ENCODE results near the gene PLEKHD1.

Gene PLEKHD1

DNA sequence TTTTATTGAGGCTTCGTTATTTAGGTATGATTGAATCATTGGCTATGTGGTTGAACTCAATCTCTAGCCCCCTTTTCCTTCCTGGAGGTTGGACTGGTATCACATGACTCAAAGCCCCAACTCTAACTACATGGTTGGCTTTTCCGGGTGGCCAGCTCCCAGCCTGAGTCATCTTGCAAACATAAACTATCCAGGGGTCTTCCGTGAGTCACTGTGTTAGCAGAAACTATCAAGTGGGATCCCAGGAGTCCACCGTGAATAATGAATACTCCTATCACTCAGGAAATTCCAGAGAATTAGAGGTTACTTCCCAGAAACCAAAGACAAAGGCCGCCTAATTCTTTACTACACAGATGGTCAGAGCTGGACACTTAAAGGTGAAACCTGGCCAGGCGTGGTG lies 19.7 kb upstream of the PLEKHD1 start:
- Histone ChIP-seq H3K4me3 (ENCODE audit: low read depth in 1 of 2, low read length in 1 of 2) (no peak overlapping the region), H3K27me3 (no peaks in the 10 kb centered on the region), H3K4me1 (ENCODE audit: control insufficient read depth in 1 of 2, insufficient read depth in 1 of 2, low read depth in 1 of 2, low read length in 1 of 2) (peaks cover 15 to 21% of the 10 kb centered on the region in 2 experiments), H3K27ac (no peak overlapping the region), H3K36me3 (peaks cover 22% of the 10 kb centered on the region), H3K9me3 (no peaks in the 10 kb centered on the region)
- TF ChIP-seq CTCF (IDR thresholded peaks at IDR 0.05) = no peak

DNA sequence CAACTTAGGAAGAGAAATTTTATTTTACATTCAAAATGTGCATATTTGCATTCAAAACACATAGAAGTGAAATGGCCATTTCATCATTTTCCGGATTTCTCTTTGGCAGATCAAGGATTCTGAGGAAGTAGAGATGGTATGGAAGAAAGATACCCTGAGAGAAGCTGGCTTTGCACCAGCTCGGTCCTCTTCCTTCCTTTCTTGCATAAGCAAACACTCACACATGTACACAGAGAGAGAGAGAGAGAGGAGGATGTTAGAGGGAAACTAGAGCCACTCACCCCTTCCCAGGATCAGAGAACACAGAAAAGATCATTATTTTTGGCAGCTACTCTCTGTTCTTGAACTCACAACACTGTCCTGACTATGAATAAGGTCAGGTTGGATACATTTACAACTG lies 15.6 kb upstream of the PLEKHD1 start:
- peaks cover 10% of the 10 kb centered on the region for H3K27me3 ChIP-seq
- TF ChIP-seq CTCF (IDR thresholded peaks at IDR 0.05) = no peak
- H3K36me3 ChIP-seq = no peaks in the 10 kb centered on the region
- no peaks in the 10 kb centered on the region for H3K9me3 ChIP-seq
- no peak overlapping the region for H3K4me3 ChIP-seq (ENCODE audit: low read depth in 1 of 2, low read length in 1 of 2)
- H3K27ac ChIP-seq = peak overlapping the region; percentile 55
- peaks cover 15 to 21% of the 10 kb centered on the region in 2 experiments for H3K4me1 ChIP-seq (ENCODE audit: control insufficient read depth in 1 of 2, insufficient read depth in 1 of 2, low read depth in 1 of 2, low read length in 1 of 2)

DNA sequence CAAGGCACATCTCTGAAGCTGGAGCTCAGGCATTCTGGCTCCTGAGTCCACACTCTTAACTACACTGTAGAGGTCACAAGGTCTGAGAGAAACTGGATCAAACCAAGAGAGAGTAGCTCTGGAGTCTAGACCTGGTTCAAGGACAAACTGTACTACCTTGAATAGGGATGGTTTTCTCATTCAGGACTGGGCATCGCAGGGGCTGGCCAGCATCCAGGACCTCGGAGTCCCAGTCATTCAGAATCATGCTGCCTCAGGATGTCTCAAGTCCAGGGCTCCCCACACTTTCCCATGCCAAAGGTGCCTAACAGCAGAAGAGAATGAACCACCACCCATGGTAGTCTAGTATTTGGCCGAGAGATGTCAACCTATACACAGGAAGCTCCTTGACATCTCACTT lies 13.1 kb upstream of the PLEKHD1 start:
- Histone ChIP-seq H3K27ac (no peak overlapping the region), H3K4me1 (ENCODE audit: control insufficient read depth in 1 of 2, insufficient read depth in 1 of 2, low read depth in 1 of 2, low read length in 1 of 2) (peaks cover 15 to 21% of the 10 kb centered on the region in 2 experiments), H3K9me3 (no peaks in the 10 kb centered on the region), H3K36me3 (no peaks in the 10 kb centered on the region), H3K4me3 (ENCODE audit: low read depth in 1 of 2, low read length in 1 of 2) (no peak overlapping the region), H3K27me3 (peaks cover 20% of the 10 kb centered on the region)
- no peak for TF ChIP-seq CTCF (IDR thresholded peaks at IDR 0.05)

DNA sequence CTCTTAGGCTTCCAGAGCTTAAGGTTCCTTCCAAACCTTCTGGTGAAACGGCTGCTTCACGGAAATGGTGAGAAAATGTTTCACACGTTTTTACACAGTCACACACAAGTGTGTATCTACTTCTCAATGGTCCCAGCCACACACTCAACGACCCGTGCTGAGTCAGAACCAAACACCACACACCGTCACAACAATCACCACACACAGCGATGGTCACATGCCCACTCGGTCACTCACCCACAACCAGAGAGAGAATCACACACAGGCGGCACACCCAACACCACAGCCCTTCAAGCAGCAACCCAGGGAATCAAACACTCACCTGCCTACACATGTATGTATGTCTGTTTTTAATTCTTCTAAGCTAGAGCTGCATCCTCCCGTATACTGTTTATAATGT lies 12.6 kb upstream of the PLEKHD1 start:
- H3K27me3 ChIP-seq = peaks cover 20% of the 10 kb centered on the region
- H3K36me3 ChIP-seq = no peaks in the 10 kb centered on the region
- H3K9me3 ChIP-seq = no peaks in the 10 kb centered on the region
- H3K27ac ChIP-seq = no peak overlapping the region
- H3K4me1 ChIP-seq (ENCODE audit: control insufficient read depth in 1 of 2, insufficient read depth in 1 of 2, low read depth in 1 of 2, low read length in 1 of 2) = peaks cover 15 to 21% of the 10 kb centered on the region in 2 experiments
- no peak for TF ChIP-seq CTCF (IDR thresholded peaks at IDR 0.05)
- no peak overlapping the region for H3K4me3 ChIP-seq (ENCODE audit: low read depth in 1 of 2, low read length in 1 of 2)

DNA sequence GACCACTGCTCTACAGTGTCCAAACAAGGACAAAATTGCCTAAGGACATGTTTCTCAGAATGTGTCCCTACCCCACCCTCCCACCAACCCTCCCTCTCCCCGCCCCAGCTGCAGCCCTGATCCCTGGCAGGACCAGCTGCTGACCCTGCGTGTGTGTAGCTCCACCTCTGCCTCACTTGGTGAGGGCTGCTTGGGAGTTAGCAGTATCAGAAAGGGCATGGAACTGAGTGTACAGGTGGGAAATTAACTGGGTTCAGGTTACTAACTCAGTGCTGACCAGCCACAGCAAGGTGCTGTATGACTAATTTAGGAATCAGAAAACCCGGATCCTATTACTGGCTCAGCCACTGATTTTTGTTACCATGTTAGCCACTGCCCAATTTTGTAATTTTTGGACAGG lies 11.3 kb upstream of the PLEKHD1 start:
- no peak for TF ChIP-seq CTCF (IDR thresholded peaks at IDR 0.05)
- no peak overlapping the region for H3K4me3 ChIP-seq (ENCODE audit: low read depth in 1 of 2, low read length in 1 of 2)
- H3K9me3 ChIP-seq = no peaks in the 10 kb centered on the region
- H3K4me1 ChIP-seq (ENCODE audit: control insufficient read depth in 1 of 2, insufficient read depth in 1 of 2, low read depth in 1 of 2, low read length in 1 of 2) = peaks cover 14 to 15% of the 10 kb centered on the region in 2 experiments
- peaks cover 20% of the 10 kb centered on the region for H3K27me3 ChIP-seq
- no peaks in the 10 kb centered on the region for H3K36me3 ChIP-seq
- no peak overlapping the region for H3K27ac ChIP-seq

DNA sequence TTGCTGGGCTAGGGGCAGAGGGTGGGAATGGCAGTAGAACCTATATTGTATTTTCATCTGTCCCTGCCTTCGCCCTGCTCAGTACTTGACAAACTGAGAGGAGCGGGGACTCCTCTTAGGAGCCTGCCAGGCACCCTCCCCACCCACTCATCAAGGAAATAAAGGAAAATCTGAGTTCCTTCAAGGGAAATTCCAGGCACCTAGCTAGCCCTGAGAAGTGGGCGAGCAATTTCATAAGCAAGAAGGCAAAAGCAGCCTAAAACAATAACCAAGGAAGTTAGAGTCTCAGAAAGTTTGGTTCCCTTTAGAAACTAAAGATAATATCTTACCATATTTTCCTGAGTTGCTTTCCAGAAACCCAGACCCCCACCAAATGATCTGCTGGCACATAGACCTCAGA lies 10.6 kb upstream of the PLEKHD1 start:
- Histone ChIP-seq H3K36me3 (no peaks in the 10 kb centered on the region), H3K27ac (no peak overlapping the region), H3K27me3 (peaks cover 20% of the 10 kb centered on the region), H3K9me3 (no peaks in the 10 kb centered on the region), H3K4me1 (ENCODE audit: control insufficient read depth in 1 of 2, insufficient read depth in 1 of 2, low read depth in 1 of 2, low read length in 1 of 2) (peaks cover 7 to 8% of the 10 kb centered on the region in 2 experiments), H3K4me3 (ENCODE audit: low read depth in 1 of 2, low read length in 1 of 2) (no peak overlapping the region)
- TF ChIP-seq CTCF (IDR thresholded peaks at IDR 0.05) = no peak
